Neuronal stem cell (in vitro differentiated cells): ENCODE measurements around the gene FANK1.
"Not testable (repeated sequence)": the region's sequence is repeated elsewhere in the genome, so short reads cannot be mapped to it uniquely, and the experiment has no call there.

Experiments used
- DNase-seq: peaks from one replicate; pipeline ENCODE4 v3.0.0-alpha.2; 2013; ENCODE audit warnings: low spot score
- H2AFZ ChIP-seq: one replicate; pipeline ENCODE4 v1.6.1; 2013; ENCODE audit warnings: mild to moderate bottlenecking, low read length, inconsistent platforms
- H2AK5ac ChIP-seq: 2 replicates; pipeline ENCODE4 v1.6.1; 2013; ENCODE audit warnings: low read depth, mild to moderate bottlenecking, inconsistent platforms, low read length, moderate library complexity, mixed read lengths
- H2BK120ac ChIP-seq: 2 replicates; pipeline ENCODE4 v1.6.1; 2013; ENCODE audit warnings: low read depth, mild to moderate bottlenecking, inconsistent platforms, low read length, moderate library complexity, mixed read lengths
- H2BK12ac ChIP-seq: one replicate; pipeline ENCODE4 v1.6.1; 2013; ENCODE audit warnings: low read length, inconsistent platforms
- H2BK15ac ChIP-seq: 2 replicates; pipeline ENCODE4 v1.6.1; 2013; ENCODE audit warnings: mild to moderate bottlenecking, low read length, inconsistent platforms, mixed read lengths
- H2BK5ac ChIP-seq: one replicate; pipeline ENCODE4 v1.6.1; 2013; ENCODE audit warnings: inconsistent platforms, mild to moderate bottlenecking, low read length, moderate library complexity
- H3K14ac ChIP-seq: one replicate; pipeline ENCODE4 v1.6.1; 2013; ENCODE audit warnings: low read length, inconsistent platforms
- H3K18ac ChIP-seq: 2 replicates; pipeline ENCODE4 v1.6.1; 2013; ENCODE audit warnings: low read length, inconsistent platforms
- H3K23ac ChIP-seq: 2 replicates; pipeline ENCODE4 v1.6.1; 2013; ENCODE audit warnings: low read depth, mild to moderate bottlenecking, mixed read lengths, low read length, inconsistent platforms; ENCODE audit not compliant: poor library complexity
- H3K27ac ChIP-seq: replicated peaks from 3 replicates; pipeline ENCODE4 v1.5.1; 2013; ENCODE audit warnings: low read length, inconsistent platforms
- H3K27me3 ChIP-seq, 3 experiments: 2 replicates each; pipeline ENCODE4 v1.6.1; 2013; ENCODE audit warnings: low read length in 3 of 3, mild to moderate bottlenecking in 2 of 3, inconsistent platforms in 1 of 3, low read depth in 1 of 3, mixed read lengths in 1 of 3, moderate library complexity in 1 of 3; ENCODE audit not compliant: control insufficient read depth in 3 of 3, insufficient read depth in 3 of 3
- H3K36me3 ChIP-seq, 2 donors: replicated peaks in 1 of 2; 2 replicates each; pipeline ENCODE4 v1.6.1; 2013; ENCODE audit warnings: low read length in 2 of 2; ENCODE audit not compliant: control insufficient read depth in 2 of 2, insufficient read depth in 2 of 2
- H3K4ac ChIP-seq: 2 replicates; pipeline ENCODE4 v1.6.1; 2013; ENCODE audit warnings: inconsistent platforms, mild to moderate bottlenecking, low read length, moderate library complexity
- H3K4me1 ChIP-seq, 2 donors: 1 replicate in 1 of 2; 2 replicates in 1 of 2; pipeline ENCODE4 v1.6.1; 2013; ENCODE audit warnings: low read length in 2 of 2, low read depth in 1 of 2; ENCODE audit not compliant: control insufficient read depth in 2 of 2, insufficient read depth in 1 of 2
- H3K4me2 ChIP-seq: one replicate; pipeline ENCODE4 v1.6.1; 2013; ENCODE audit warnings: mild to moderate bottlenecking, low read length, inconsistent platforms; ENCODE audit not compliant: insufficient read depth, poor library complexity, severe bottlenecking
- H3K4me3 ChIP-seq, 2 donors: 2 replicates each; pipeline ENCODE4 v1.5.1; 2013; ENCODE audit warnings: low read length in 2 of 2, mild to moderate bottlenecking in 2 of 2, inconsistent platforms in 1 of 2, moderate library complexity in 1 of 2
- H3K79me1 ChIP-seq: one replicate; pipeline ENCODE4 v1.6.1; 2013; ENCODE audit warnings: low read depth, mild to moderate bottlenecking, inconsistent platforms, low read length, moderate library complexity
- H3K9ac ChIP-seq: one replicate; pipeline ENCODE4 v1.6.1; 2013; ENCODE audit warnings: mild to moderate bottlenecking, low read depth, low read length, inconsistent platforms; ENCODE audit not compliant: poor library complexity
- H3K9me3 ChIP-seq, 2 donors: replicated peaks in 1 of 2; 2 replicates each; pipeline versions ENCODE3 to v1.6.1; 2013; ENCODE audit warnings: low read length in 2 of 2, mild to moderate bottlenecking in 2 of 2, inconsistent platforms in 1 of 2, low read depth in 1 of 2, mixed read lengths in 1 of 2, moderate library complexity in 1 of 2; ENCODE audit not compliant: control insufficient read depth in 2 of 2, insufficient read depth in 1 of 2
- H4K8ac ChIP-seq: one replicate; pipeline ENCODE4 v1.6.1; 2013; ENCODE audit warnings: low read depth, mild to moderate bottlenecking, inconsistent platforms, low read length, moderate library complexity
- H4K91ac ChIP-seq: one replicate; pipeline ENCODE4 v1.6.1; 2013; ENCODE audit warnings: low read length, low read depth, mild to moderate bottlenecking, inconsistent platforms; ENCODE audit not compliant: poor library complexity
- WGBS, 2 donors: extraction: QIAGEN DNeasy Blood & Tissue Kit; methylation state at CpG; one replicate each; pipeline ENCODE4 v1.1.7; 2013; ENCODE audit warnings: missing lambda C conversion rate in 2 of 2, mixed read lengths in 1 of 2; ENCODE audit not compliant: insufficient read length in 2 of 2, insufficient replicate concordance in 1 of 2; ENCODE audit errors: extremely low coverage in 2 of 2; 5-methylcytosine and 5-hydroxymethylcytosine counted together

Gene FANK1

DNA sequence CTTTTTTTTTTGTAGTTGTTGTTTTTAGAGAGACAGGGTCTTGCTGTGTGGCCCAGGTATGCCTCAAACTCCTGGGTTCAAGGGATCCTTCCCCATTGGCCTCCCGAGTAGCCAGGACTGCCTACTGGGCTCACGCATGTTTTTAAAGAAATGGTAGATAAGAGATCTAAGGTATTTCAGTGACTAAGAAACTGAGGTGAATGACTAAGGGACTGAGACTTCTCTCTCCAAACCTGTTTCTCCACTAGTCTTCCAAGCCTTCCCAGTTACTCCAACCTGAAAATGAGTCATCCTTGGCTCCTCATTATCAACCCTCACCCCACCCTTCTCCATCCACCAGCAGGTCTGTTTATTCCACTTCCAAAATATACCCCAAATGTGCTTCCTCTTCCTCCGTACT lies 4.6 kb downstream of the FANK1 start:
- not testable (repeated sequence) for DNase-seq, H3K9ac ChIP-seq, H3K27me3 ChIP-seq, H3K79me1 ChIP-seq, H2BK12ac ChIP-seq, H2BK5ac ChIP-seq, H3K14ac ChIP-seq, H3K23ac ChIP-seq, H4K8ac ChIP-seq, H3K4me1 ChIP-seq, H3K36me3 ChIP-seq, H3K9me3 ChIP-seq, H2BK15ac ChIP-seq, H3K18ac ChIP-seq, H3K4ac ChIP-seq, H2AK5ac ChIP-seq, H2AFZ ChIP-seq, H3K4me3 ChIP-seq, H4K91ac ChIP-seq, H3K4me2 ChIP-seq, H2BK120ac ChIP-seq, H3K27ac ChIP-seq
- WGBS, 2 donors, result no CpG with 5 or more reads among the region's 3 CpGs

DNA sequence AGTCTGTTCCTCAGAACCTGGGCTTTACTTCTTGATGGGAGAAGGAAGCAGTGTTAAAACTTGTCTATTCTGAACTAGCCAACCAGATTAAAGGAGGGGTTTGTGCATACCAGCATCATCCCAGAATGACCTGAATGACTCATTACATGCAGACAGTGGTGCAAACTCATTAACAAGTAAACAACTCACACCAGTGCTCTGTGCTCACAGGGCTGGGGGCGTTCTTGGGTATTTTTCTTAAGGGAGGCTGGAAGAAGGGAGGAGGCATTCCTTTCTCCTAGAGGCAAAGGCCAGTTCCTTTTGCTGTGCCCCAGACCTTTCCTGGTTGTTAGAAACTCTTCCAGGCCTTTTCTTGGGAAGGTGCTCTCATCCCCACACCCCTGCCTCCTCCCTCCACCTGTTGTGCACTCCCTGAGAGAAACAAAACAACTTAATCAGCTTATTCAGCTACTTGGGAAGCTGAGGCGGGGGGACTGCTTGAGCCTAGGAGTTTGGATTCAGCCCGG lies 6.8 kb downstream of the FANK1 start:
- not testable (repeated sequence) for H3K9ac ChIP-seq, H3K4me3 ChIP-seq, H2BK120ac ChIP-seq, H3K18ac ChIP-seq, H2BK15ac ChIP-seq, H4K8ac ChIP-seq, H2AK5ac ChIP-seq, H3K4me1 ChIP-seq, H3K23ac ChIP-seq, H3K27ac ChIP-seq, H3K4me2 ChIP-seq, H3K27me3 ChIP-seq, H3K36me3 ChIP-seq, DNase-seq, H3K4ac ChIP-seq, H2AFZ ChIP-seq, H3K79me1 ChIP-seq, H3K14ac ChIP-seq, H3K9me3 ChIP-seq, H4K91ac ChIP-seq, H2BK5ac ChIP-seq, H2BK12ac ChIP-seq
- no CpG with 5 or more reads among the region's 3 CpGs for WGBS, 2 donors

DNA sequence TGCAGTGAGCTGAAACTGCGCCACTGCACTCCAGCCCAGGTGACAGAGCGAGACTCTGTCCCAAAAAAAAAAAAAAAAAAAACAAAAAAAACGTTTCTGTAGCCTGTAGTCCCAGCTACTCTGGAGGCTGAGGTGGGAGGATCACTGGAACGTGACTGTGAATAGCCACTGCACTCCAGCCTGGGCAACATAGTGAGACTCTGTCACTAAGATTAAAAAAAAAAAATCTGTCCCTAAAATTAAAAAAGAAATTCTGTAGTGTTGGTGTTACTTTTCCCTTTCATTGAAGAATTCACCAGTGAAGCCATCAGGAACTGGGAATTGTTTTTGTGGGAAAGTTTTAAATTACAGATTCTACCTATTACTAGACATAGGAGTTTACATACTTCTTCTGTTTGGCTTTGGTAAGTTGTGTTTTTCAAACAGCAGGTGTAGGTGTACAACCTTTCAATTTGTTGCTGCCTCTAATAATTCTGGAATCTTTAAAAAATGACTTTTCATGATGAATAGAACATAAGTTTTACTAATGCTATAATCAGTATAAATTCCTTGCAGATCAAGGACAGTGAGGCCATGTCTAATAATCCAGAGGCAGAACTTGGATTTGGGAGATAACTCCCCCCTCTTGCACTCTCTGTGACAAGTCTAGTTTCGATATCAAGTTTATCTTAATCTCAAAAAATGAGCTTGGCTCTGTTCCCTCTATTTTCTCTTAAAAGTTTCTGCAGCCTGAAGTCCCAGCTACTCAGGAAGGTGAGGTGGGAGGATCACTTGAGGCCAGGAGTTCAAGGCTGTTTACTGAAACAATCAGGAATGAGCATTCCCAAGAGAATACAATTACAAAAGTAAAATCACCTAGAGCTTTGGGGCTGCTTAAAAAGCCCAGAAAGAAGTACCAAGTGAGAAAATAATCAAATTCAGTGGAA lies 9.0 kb downstream of the FANK1 start:
- not testable (repeated sequence) for H3K27ac ChIP-seq, H2BK15ac ChIP-seq, H3K36me3 ChIP-seq, H3K79me1 ChIP-seq, H3K4me2 ChIP-seq, H4K8ac ChIP-seq, H2BK12ac ChIP-seq, H3K4me3 ChIP-seq, H3K18ac ChIP-seq, H3K4ac ChIP-seq, H2BK120ac ChIP-seq, H2AK5ac ChIP-seq, DNase-seq, H2BK5ac ChIP-seq, H3K27me3 ChIP-seq, H4K91ac ChIP-seq, H2AFZ ChIP-seq, H3K4me1 ChIP-seq, H3K9me3 ChIP-seq, H3K14ac ChIP-seq, H3K23ac ChIP-seq, H3K9ac ChIP-seq
- WGBS, 2 donors, result no CpG with 5 or more reads among the region's 5 CpGs

DNA sequence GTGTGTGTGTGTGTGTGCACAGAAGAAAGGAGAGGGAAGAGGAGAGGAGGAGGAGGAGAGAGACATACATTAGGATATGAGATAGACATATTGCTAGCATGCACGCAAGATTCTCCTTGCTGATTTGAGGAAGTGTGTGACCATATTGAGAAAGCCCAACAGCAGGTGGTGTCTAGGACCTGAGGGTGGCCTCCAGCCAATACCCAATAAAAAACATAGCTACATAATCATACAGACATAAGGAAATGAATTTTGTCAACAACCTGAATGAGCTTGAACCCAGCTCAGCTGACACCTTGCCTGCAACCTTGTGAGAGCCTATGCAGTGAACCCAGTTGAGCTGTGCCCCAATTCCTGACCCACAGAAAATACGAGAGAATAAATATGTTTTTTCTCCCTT lies 11.2 kb downstream of the FANK1 start:
- H4K91ac ChIP-seq, H3K4ac ChIP-seq: not testable (repeated sequence)

More for the DNA sequence above, 11.2 kb downstream of the FANK1 start:
- H3K23ac ChIP-seq, DNase-seq, H2BK5ac ChIP-seq, H3K4me3 ChIP-seq, H3K4me2 ChIP-seq, H2BK15ac ChIP-seq, H2BK120ac ChIP-seq, H3K9me3 ChIP-seq, H4K8ac ChIP-seq, H3K27ac ChIP-seq, H2AFZ ChIP-seq, H3K18ac ChIP-seq, H3K4me1 ChIP-seq, H3K27me3 ChIP-seq, H3K9ac ChIP-seq, H3K14ac ChIP-seq, H2BK12ac ChIP-seq, H2AK5ac ChIP-seq, H3K79me1 ChIP-seq, H3K36me3 ChIP-seq: not testable (repeated sequence)
- no CpG with 5 or more reads among the region's 2 CpGs for WGBS, 2 donors
